Measurements from ENCODE around the gene INTS3. TPM values are rescaled to one million over a fixed set of nuclear protein-coding genes. Genes with fewer than 3 reads are reported as not detected.

The INTS3 gene
- total and polyA plus RNA-seq, 2 donors (not counting 3 experiments of a cell fraction or from before 2014, with no cell fraction given), result 61.9 to 63.1 TPM

DNA sequence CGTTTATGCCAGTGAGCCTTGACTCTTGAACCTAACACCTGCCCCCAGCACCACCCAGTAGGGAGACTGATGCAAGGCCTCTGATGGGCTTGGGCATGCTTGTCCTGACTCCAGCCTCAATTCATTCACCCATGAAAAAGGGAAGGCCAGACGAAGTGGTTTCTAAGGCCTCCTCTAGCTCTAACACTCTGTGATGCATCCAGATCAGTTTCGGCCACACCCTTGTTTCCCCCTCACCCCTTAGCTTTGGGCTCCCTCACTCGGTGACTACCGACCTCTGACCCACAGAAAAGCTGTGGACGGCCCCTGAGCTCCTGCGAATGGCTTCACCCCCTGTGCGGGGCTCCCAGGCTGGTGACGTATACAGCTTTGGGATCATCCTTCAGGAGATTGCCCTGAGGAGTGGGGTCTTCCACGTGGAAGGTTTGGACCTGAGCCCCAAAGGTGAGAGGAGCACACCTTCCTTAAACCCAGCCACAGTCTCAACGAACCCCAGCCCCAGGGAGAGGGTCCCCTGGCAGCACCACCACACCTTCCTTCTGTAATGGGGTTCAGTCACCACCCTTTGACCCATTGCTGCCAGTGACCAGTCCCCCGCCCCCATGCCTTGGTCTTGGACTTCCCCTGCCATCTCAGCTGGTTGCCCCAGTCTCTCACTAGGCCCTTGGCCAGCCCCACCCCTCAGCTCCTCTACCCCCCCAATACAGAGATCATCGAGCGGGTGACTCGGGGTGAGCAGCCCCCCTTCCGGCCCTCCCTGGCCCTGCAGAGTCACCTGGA is 40.3 kb upstream of the INTS3 start:
- DNase-seq (ENCODE audit: low read depth, low spot score) (no peak), FAIRE-seq (no peak)
- Histone ChIP-seq H3K9me1 (replicated peaks; ENCODE audit: control insufficient read depth, extremely low read depth, insufficient read depth, low read length) (no peaks in the 10 kb centered on the region), H3K9ac (replicated peaks; ENCODE audit: extremely low read depth, insufficient read depth, low read length) (no peak overlapping the region), H2AFZ (ENCODE audit: low read depth, low read length) (no peak overlapping the region), H3K79me2 (ENCODE audit: control insufficient read depth, insufficient read depth, low read length) (no peaks in the 10 kb centered on the region), H3K27ac (ENCODE audit: insufficient read depth, low read depth, low read length) (no peak overlapping the region), H4K20me1 (replicated peaks; ENCODE audit: control insufficient read depth, extremely low read depth, insufficient read depth, low read length) (no peaks in the 10 kb centered on the region), H3K4me1 (ENCODE audit: control insufficient read depth, extremely low read depth, insufficient read depth, low read length) (no peaks in the 10 kb centered on the region), H3K9me3 (replicated peaks; ENCODE audit: control insufficient read depth, insufficient read depth, low read length) (no peaks in the 10 kb centered on the region), H3K36me3 (ENCODE audit: control insufficient read depth in 2 of 2, extremely low read depth in 1 of 2, insufficient read depth in 2 of 2, low read length in 2 of 2) (peaks cover 0 to 19% of the 10 kb centered on the region in 2 experiments), H3K4me3 (replicated peaks in 1 of 3; ENCODE audit: insufficient read depth in 1 of 3, low read depth in 1 of 3, low read length in 3 of 3) (no peak overlapping the region), H3K27me3 (ENCODE audit: control insufficient read depth in 2 of 2, insufficient read depth in 2 of 2, low read length in 2 of 2) (no peaks in the 10 kb centered on the region), H3K4me2 (ENCODE audit: insufficient read depth, low read length) (no peak overlapping the region)
- dilution Hi-C loops (cut with MboI; ENCODE audit: extremely low pct_ligation_motif_present, low sequenced_read_pairs) (no loop called here), intact Hi-C loops (cut with micrococcal nuclease) (no loop called here)
- TF ChIP-seq MYC (IDR thresholded peaks at IDR 0.05; ENCODE audit: low read depth, low read length) (no peak), POLR2AphosphoS5 (IDR thresholded peaks at IDR 0.05; ENCODE audit: insufficient read depth, low read depth, low read length) (no peak), FOS (IDR thresholded peaks at IDR 0.05; ENCODE audit: borderline replicate concordance, insufficient read depth, low read length) (no peak), GATA2 (IDR thresholded peaks at IDR 0.05; ENCODE audit: insufficient read depth, insufficient read length, low read depth, low read length) (no peak), POLR2A (IDR thresholded peaks at IDR 0.05; ENCODE audit: low read depth, low read length) (no peak), JUN (IDR thresholded peaks at IDR 0.05; ENCODE audit: borderline replicate concordance, insufficient read depth, insufficient read length, low read depth) (no peak), EZH2 (IDR thresholded peaks at IDR 0.05; ENCODE audit: borderline replicate concordance, low read depth, low read length, severe bottlenecking) (no peak)
- TF ChIP-seq, protein P1, sequence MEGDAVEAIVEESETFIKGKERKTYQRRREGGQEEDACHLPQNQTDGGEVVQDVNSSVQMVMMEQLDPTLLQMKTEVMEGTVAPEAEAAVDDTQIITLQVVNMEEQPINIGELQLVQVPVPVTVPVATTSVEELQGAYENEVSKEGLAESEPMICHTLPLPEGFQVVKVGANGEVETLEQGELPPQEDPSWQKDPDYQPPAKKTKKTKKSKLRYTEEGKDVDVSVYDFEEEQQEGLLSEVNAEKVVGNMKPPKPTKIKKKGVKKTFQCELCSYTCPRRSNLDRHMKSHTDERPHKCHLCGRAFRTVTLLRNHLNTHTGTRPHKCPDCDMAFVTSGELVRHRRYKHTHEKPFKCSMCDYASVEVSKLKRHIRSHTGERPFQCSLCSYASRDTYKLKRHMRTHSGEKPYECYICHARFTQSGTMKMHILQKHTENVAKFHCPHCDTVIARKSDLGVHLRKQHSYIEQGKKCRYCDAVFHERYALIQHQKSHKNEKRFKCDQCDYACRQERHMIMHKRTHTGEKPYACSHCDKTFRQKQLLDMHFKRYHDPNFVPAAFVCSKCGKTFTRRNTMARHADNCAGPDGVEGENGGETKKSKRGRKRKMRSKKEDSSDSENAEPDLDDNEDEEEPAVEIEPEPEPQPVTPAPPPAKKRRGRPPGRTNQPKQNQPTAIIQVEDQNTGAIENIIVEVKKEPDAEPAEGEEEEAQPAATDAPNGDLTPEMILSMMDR (IDR thresholded peaks at IDR 0.05; ENCODE audit: extremely low read depth in 1 of 2, insufficient read depth in 1 of 2, low read depth in 1 of 2, low read length in 2 of 2), result no peak
- TF ChIP-seq, protein P2, sequence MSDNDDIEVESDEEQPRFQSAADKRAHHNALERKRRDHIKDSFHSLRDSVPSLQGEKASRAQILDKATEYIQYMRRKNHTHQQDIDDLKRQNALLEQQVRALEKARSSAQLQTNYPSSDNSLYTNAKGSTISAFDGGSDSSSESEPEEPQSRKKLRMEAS (IDR thresholded peaks at IDR 0.05; ENCODE audit: insufficient read depth, insufficient read length), result no peak
- POLR2A ChIA-PET, result no interaction called here
- CTCF ChIA-PET, result interaction anchor here (1.7 kb wide), 1 partner anchor 11 kb away, joined by 5 read pairs; no protein-coding TSS in a partner anchor
- BruUV-seq (replicated peaks), result no TSS peak
